ENCODE data around the gene RABL2A.
A peak's percentile ranks its signal among the peaks of the same experiment; 100 is the strongest.
"Not testable (repeated sequence)": the region's sequence is repeated elsewhere in the genome, so short reads cannot be mapped to it uniquely, and the experiment has no call there.

The RABL2A gene

DNA sequence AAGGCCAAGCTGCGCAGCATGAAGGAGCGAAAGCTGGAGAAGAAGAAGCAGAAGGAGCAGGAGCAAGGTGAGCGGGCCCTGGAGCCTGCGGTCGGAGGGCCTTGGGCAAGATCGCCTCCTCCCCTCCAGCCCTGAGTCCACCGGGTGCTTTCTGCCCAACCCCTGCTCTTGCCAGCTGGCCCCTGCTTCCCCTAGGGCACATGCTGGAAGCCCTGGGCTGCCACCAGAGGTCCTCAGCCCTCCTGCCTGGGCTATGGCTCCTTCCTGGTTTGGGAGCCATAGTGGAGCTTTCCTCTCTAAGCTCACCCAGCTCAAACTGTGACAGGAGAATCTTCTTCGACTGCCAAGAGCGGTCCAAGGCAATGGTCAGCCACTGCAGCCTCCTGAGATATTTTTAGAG is 29.5 kb upstream of the RABL2A start:
- DNase-seq (ENCODE audit: low read depth); H3K4me3 ChIP-seq (ENCODE audit: low read length); H3K27me3 ChIP-seq (replicated peaks; ENCODE audit: control insufficient read depth, insufficient read depth, low read length); H3K4me1 ChIP-seq (ENCODE audit: control insufficient read depth, insufficient read depth, low read length); H3K9me3 ChIP-seq (ENCODE audit: control insufficient read depth, low read length); H3K36me3 ChIP-seq (ENCODE audit: control insufficient read depth, insufficient read depth, low read length, severe bottlenecking); H3K9ac ChIP-seq (ENCODE audit: low read length): not testable (repeated sequence)

DNA sequence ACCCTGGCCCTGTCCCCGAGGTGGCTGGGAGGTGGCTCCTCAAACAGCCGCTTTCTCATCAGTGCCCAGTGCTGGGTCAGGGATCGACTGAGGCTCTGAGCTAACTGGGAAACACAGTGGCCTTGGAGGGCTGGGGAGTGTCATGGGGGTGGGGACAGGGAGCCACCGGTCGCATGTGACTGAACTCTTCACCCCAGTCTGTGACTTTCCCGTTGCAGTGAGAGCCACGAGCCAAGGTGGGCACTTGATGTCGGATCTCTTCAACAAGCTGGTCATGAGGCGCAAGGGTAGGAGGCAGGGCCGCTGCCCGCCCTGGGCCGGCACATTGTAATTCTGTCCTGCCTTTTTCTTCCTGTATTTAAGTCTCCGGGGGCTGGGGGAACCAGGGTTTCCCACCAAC is 28.9 kb upstream of the RABL2A start:
- H3K9ac ChIP-seq (ENCODE audit: low read length); H3K36me3 ChIP-seq (ENCODE audit: control insufficient read depth, insufficient read depth, low read length, severe bottlenecking); H3K4me1 ChIP-seq (ENCODE audit: control insufficient read depth, insufficient read depth, low read length); H3K9me3 ChIP-seq (ENCODE audit: control insufficient read depth, low read length); H3K4me3 ChIP-seq (ENCODE audit: low read length); H3K27me3 ChIP-seq (replicated peaks; ENCODE audit: control insufficient read depth, insufficient read depth, low read length); DNase-seq (ENCODE audit: low read depth): not testable (repeated sequence)

DNA sequence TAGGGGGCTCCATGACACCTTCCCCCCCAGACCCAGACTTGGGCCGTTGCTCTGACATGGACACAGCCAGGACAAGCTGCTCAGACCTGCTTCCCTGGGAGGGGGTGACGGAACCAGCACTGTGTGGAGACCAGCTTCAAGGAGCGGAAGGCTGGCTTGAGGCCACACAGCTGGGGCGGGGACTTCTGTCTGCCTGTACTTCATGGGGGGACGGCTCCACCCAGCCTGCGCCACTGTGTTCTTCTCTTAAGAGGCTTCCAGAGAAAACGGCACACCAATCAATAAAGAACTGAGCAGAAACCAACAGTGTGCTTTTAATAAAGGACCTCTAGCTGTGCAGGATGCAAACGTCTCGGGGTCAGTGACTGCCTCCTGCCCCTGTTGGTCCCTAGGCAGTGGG is 28.3 kb upstream of the RABL2A start:
- not testable (repeated sequence) for H3K27me3 ChIP-seq (replicated peaks; ENCODE audit: control insufficient read depth, insufficient read depth, low read length); H3K4me3 ChIP-seq (ENCODE audit: low read length); H3K36me3 ChIP-seq (ENCODE audit: control insufficient read depth, insufficient read depth, low read length, severe bottlenecking); H3K9ac ChIP-seq (ENCODE audit: low read length); DNase-seq (ENCODE audit: low read depth); H3K4me1 ChIP-seq (ENCODE audit: control insufficient read depth, insufficient read depth, low read length); H3K9me3 ChIP-seq (ENCODE audit: control insufficient read depth, low read length)

DNA sequence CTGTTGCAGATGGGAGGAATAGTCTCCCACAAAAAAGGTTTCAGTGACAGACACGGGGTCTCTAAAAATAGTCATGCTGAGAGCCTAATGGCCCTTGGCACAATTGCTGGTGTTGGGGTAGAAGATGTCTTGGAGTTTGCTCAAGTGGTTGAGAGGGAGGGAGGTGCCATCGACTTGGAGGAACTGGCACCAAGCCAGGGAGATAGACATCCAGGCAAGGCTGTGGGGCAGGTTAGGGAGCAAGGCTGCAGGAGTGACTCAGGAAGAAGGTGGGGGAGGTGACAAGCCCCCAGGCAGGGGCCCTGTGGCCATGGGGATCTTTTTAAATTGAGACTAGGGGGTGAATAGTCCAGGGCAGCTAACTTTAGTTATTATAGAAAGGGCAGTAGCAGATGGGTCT is 27.9 kb upstream of the RABL2A start:
- not testable (repeated sequence) for H3K4me1 ChIP-seq (ENCODE audit: control insufficient read depth, insufficient read depth, low read length); H3K27me3 ChIP-seq (replicated peaks; ENCODE audit: control insufficient read depth, insufficient read depth, low read length); H3K36me3 ChIP-seq (ENCODE audit: control insufficient read depth, insufficient read depth, low read length, severe bottlenecking); H3K9ac ChIP-seq (ENCODE audit: low read length); DNase-seq (ENCODE audit: low read depth); H3K9me3 ChIP-seq (ENCODE audit: control insufficient read depth, low read length); H3K4me3 ChIP-seq (ENCODE audit: low read length)

DNA sequence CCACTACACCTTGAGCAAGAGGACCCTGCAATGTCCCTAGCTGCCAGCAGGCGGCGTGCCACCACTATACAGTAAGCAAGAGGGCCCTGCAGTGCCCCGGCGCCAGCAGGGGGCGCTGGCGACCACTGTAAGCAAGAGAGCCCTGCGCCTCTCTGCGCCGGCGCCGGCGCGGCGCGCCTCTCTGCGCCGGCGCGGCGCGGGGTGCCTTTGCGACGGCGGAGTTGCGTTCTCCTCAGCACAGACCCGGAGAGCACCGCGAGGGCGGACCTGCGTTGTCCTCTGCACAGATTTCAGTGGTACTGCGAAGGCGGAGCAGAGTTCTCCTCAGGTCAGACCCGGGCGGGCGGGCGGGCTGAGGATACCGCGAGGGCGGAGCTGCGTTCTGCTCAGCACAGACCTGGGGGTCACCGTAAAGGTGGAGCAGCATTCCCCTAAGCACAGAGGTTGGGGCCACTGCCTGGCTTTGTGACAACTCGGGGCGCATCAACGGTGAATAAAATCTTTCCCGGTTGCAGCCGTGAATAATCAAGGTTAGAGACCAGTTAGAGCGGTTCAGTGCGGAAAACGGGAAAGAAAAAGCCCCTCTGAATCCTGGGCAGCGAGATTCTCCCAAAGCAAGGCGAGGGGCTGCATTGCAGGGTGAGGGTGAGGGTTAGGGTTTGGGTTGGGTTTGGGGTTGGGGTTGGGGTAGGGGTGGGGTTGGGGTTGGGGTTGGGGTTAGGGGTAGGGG is 24.9 kb upstream of the RABL2A start:
- DNase-seq (ENCODE audit: low read depth), result peak; percentile 56
- H3K36me3 ChIP-seq (ENCODE audit: control insufficient read depth, insufficient read depth, low read length, severe bottlenecking); H3K4me3 ChIP-seq (ENCODE audit: low read length); H3K4me1 ChIP-seq (ENCODE audit: control insufficient read depth, insufficient read depth, low read length); H3K27me3 ChIP-seq (replicated peaks; ENCODE audit: control insufficient read depth, insufficient read depth, low read length); H3K9me3 ChIP-seq (ENCODE audit: control insufficient read depth, low read length); H3K9ac ChIP-seq (ENCODE audit: low read length): not testable (repeated sequence)

DNA sequence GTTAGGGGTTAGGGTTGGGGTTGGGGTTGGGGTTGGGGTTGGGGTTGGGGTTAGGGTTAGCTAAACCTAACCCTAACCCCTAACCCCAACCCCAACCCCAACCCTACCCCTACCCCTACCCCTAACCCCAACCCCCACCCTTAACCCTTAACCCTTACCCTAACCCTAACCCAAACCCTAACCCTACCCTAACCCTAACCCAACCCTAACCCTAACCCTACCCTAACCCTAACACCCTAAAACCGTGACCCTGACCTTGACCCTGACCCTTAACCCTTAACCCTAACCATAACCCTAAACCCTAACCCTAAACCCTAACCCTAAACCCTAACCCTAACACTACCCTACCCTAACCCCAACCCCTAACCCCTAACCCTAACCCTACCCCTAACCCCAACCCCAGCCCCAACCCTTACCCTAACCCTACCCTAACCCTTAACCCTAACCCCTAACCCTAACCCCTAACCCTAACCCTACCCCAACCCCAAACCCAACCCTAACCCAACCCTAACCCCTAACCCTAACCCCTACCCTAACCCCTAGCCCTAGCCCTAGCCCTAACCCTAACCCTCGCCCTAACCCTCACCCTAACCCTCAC is 24.1 kb upstream of the RABL2A start:
- Histone ChIP-seq H3K9ac (ENCODE audit: low read length) (peak overlapping the region; percentile 91), H3K9me3 (ENCODE audit: control insufficient read depth, low read length) (no peaks in the 10 kb centered on the region), H3K27me3 (replicated peaks; ENCODE audit: control insufficient read depth, insufficient read depth, low read length) (no peaks in the 10 kb centered on the region), H3K4me3 (ENCODE audit: low read length) (peak overlapping the region; percentile 83), H3K4me1 (ENCODE audit: control insufficient read depth, insufficient read depth, low read length) (no peaks in the 10 kb centered on the region), H3K36me3 (ENCODE audit: control insufficient read depth, insufficient read depth, low read length, severe bottlenecking) (no peaks in the 10 kb centered on the region)
- no peak for DNase-seq (ENCODE audit: low read depth)

DNA sequence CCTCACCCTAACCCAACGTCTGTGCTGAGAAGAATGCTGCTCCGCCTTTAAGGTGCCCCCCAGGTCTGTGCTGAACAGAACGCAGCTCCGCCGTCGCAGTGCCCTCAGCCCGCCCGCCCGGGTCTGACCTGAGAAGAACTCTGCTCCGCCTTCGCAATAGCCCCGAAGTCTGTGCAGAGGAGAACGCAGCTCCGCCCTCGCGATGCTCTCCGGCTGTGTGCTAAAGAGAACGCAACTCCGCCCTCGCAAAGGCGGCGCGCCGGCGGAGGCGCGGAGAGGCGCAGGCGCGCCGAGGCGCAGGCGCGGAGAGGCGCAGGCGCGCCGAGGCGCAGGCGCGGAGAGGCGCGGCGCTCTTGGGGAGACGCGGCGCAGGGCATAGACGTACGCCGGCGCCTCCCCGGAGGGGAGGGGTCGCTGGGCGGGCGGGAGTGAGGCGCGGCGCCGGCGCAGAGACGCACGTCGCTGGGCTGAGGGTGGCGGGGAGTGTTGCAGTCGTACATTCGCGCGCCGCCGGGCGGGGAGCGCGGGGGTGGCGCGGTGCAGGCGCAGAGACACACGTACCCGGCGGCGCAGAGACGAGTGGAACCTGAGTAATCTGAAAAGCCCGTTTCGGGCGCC is 23.5 kb upstream of the RABL2A start:
- H3K9ac ChIP-seq (ENCODE audit: low read length), result peak overlapping the region; percentile 91
- not testable (repeated sequence) for H3K36me3 ChIP-seq (ENCODE audit: control insufficient read depth, insufficient read depth, low read length, severe bottlenecking); H3K4me1 ChIP-seq (ENCODE audit: control insufficient read depth, insufficient read depth, low read length); H3K9me3 ChIP-seq (ENCODE audit: control insufficient read depth, low read length); H3K27me3 ChIP-seq (replicated peaks; ENCODE audit: control insufficient read depth, insufficient read depth, low read length)
- H3K4me3 ChIP-seq (ENCODE audit: low read length), result peak overlapping the region; percentile 83
- peak; percentile 93 for DNase-seq (ENCODE audit: low read depth)

DNA sequence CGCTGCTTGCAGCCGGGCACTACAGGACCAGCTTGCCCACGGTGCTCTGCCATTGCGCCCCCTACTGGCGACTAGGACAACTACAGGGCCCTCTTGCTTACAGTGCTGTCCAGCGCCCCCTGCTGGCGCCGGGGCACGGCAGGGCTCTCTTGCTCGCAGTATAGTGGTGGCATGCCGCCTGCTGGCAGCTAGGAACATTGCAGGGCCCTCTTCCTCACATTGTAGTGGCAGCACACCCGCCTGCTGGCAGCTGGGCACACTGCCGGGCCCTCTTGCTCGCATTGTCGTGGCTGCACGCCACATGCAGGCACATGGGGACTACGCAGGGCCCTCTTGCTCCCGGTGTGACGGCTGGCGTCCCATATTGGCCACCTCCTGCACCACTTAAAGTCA is 23.0 kb upstream of the RABL2A start:
- not testable (repeated sequence) for H3K4me1 ChIP-seq (ENCODE audit: control insufficient read depth, insufficient read depth, low read length); H3K27me3 ChIP-seq (replicated peaks; ENCODE audit: control insufficient read depth, insufficient read depth, low read length); H3K9me3 ChIP-seq (ENCODE audit: control insufficient read depth, low read length); H3K36me3 ChIP-seq (ENCODE audit: control insufficient read depth, insufficient read depth, low read length, severe bottlenecking)
- Histone ChIP-seq H3K9ac (ENCODE audit: low read length) (peak overlapping the region; percentile 80), H3K4me3 (ENCODE audit: low read length) (peak overlapping the region; percentile 76)
- peak; percentile 95 for DNase-seq (ENCODE audit: low read depth)

DNA sequence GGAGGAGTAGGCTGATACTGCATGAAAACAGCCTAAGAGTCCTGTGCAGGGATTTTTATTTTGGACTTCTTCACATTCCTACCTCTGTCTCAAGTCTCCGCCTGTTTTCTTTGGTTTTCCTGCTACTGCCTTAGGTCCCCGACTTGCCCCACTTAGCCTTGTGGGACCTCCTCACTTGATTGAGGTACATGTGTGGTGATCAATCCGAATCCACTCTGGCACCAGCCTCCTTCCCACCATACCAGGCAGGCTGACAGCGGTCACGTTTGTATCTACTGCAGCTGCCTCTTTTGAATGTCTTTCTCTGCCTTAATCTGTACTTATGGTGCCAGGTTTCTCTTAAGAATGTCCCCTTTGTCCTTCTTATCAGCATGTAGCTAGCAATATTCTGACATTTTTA is 22.4 kb upstream of the RABL2A start:
- not testable (repeated sequence) for H3K9ac ChIP-seq (ENCODE audit: low read length); H3K36me3 ChIP-seq (ENCODE audit: control insufficient read depth, insufficient read depth, low read length, severe bottlenecking); H3K4me3 ChIP-seq (ENCODE audit: low read length); H3K9me3 ChIP-seq (ENCODE audit: control insufficient read depth, low read length); H3K4me1 ChIP-seq (ENCODE audit: control insufficient read depth, insufficient read depth, low read length); H3K27me3 ChIP-seq (replicated peaks; ENCODE audit: control insufficient read depth, insufficient read depth, low read length); DNase-seq (ENCODE audit: low read depth)

DNA sequence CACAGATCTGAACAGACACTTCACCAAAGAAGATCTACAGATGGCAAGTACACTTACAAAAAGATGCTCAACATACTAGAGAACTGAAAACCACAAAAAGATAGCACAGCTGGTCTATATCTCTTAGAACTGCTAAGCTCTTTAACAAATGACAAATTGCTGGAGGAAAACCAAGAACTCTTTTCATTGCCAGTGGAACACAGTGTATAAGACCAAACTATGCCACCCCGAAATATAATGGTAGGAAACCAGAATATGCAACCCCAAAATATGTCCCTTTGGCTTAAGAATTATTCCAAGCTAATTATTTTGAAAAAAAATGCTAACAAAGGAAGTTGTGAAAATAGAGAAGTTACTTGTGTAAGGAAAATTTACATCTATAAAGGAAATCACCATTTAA is 21.0 kb upstream of the RABL2A start:
- not testable (repeated sequence) for H3K4me1 ChIP-seq (ENCODE audit: control insufficient read depth, insufficient read depth, low read length); DNase-seq (ENCODE audit: low read depth); H3K9ac ChIP-seq (ENCODE audit: low read length); H3K27me3 ChIP-seq (replicated peaks; ENCODE audit: control insufficient read depth, insufficient read depth, low read length); H3K4me3 ChIP-seq (ENCODE audit: low read length); H3K9me3 ChIP-seq (ENCODE audit: control insufficient read depth, low read length); H3K36me3 ChIP-seq (ENCODE audit: control insufficient read depth, insufficient read depth, low read length, severe bottlenecking)

DNA sequence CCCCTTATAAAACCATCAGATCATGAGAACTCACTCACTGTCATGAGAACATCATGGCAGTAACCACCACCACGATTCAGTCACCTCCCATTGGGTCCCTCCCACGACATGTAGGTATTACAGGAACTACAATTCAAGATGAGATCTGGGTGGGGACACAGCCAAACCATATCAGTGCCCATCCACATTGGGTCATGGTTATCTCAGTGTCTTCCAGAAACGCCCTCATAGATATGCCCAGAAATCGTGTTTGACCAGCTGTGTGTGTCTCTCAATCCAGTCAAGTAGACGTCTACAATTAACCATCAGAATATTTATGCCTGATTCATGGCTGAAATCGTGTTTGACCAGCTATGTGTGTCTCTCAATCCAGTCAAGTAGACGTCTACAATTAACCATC is 17.2 kb upstream of the RABL2A start:
- H3K36me3 ChIP-seq (ENCODE audit: control insufficient read depth, insufficient read depth, low read length, severe bottlenecking); H3K27me3 ChIP-seq (replicated peaks; ENCODE audit: control insufficient read depth, insufficient read depth, low read length); H3K4me1 ChIP-seq (ENCODE audit: control insufficient read depth, insufficient read depth, low read length); H3K4me3 ChIP-seq (ENCODE audit: low read length); H3K9ac ChIP-seq (ENCODE audit: low read length); DNase-seq (ENCODE audit: low read depth); H3K9me3 ChIP-seq (ENCODE audit: control insufficient read depth, low read length): not testable (repeated sequence)

DNA sequence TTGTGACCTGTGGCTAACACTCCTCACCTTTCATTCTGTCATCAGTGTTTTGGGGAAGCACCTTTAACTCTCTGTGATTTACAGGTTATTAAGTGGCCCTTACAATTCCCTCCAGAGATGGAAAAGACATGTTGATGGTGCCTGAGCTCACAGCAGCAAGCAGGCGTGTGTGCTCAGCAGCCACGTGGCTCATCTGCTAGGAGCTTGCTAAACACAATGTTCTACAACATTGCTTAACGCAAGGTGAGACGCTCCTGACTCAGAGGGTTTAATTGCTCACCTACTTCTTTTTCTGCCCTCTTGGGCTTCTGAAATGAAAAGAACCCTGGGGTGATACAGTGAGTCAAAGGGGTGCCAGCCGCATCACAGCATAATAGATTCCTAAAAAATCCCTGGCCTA is 6.1 kb upstream of the RABL2A start:
- H3K9me3 ChIP-seq (ENCODE audit: control insufficient read depth, low read length); H3K27me3 ChIP-seq (replicated peaks; ENCODE audit: control insufficient read depth, insufficient read depth, low read length); H3K9ac ChIP-seq (ENCODE audit: low read length); H3K36me3 ChIP-seq (ENCODE audit: control insufficient read depth, insufficient read depth, low read length, severe bottlenecking); DNase-seq (ENCODE audit: low read depth); H3K4me1 ChIP-seq (ENCODE audit: control insufficient read depth, insufficient read depth, low read length); H3K4me3 ChIP-seq (ENCODE audit: low read length): not testable (repeated sequence)
